IMR-90 (cell line): ENCODE measurements around the gene GABRR3. TPM values are rescaled to one million over a fixed set of nuclear protein-coding genes. Genes with fewer than 3 reads are reported as not detected.

Source experiments
- ATAC-seq: fragments of 200-7000 bp; cut with Tn5 transposase; 2 replicates; pipeline ENCODE4 v1.9.1; 2020; ENCODE audit warnings: low read depth, mild to moderate bottlenecking, moderate library complexity
- BruUV-seq: library from RNA; stranded (reverse); fragments of 400-500 nt; replicated peaks from 2 replicates; lab custom pipeline; 2021; lab: Mats Ljungman, UMichigan
- CTCF ChIA-PET: fragments of 300-600 bp; formaldehyde crosslinking; extraction: SDS; loops from one replicate; lab custom pipeline; 2021; ENCODE audit warnings: antibody characterized with exemption; lab: Yijun Ruan, JAX
- POLR2A ChIA-PET: fragments of 300-600 bp; sonication (Branson Sonifier 250); formaldehyde crosslinking; loops from one replicate; lab custom pipeline; 2022; ENCODE audit warnings: antibody characterized with exemption; ENCODE audit not compliant: unreplicated experiment; lab: Charles Lee
- DNase-seq: peaks from one replicate; pipeline ENCODE4 v3.0.0; 2013
- H2AFZ ChIP-seq: replicated peaks from 2 replicates; pipeline ENCODE3; 2013; ENCODE audit warnings: low read length, mild to moderate bottlenecking; ENCODE audit not compliant: poor library complexity
- H2AK5ac ChIP-seq: 2 replicates; pipeline ENCODE4 v1.6.1; 2013; ENCODE audit warnings: low read depth, low read length, inconsistent platforms
- H2AK9ac ChIP-seq: replicated peaks from 2 replicates; pipeline ENCODE3; 2013; ENCODE audit warnings: mild to moderate bottlenecking, low read depth, low read length, moderate library complexity; ENCODE audit not compliant: poor library complexity
- H2BK120ac ChIP-seq: 2 replicates; pipeline ENCODE4 v1.6.1; 2013; ENCODE audit warnings: low read depth, low read length, inconsistent platforms
- H2BK15ac ChIP-seq: 3 replicates; pipeline ENCODE4 v1.6.1; 2013; ENCODE audit warnings: low read depth, low read length, inconsistent platforms
- H2BK20ac ChIP-seq: 2 replicates; pipeline ENCODE4 v1.6.1; 2013; ENCODE audit warnings: low read depth, mild to moderate bottlenecking, inconsistent platforms, low read length, moderate library complexity
- H2BK5ac ChIP-seq: 2 replicates; pipeline ENCODE4 v1.6.1; 2013; ENCODE audit warnings: mild to moderate bottlenecking, low read depth, low read length, inconsistent platforms; ENCODE audit not compliant: poor library complexity, severe bottlenecking
- H3K14ac ChIP-seq: replicated peaks from 2 replicates; pipeline ENCODE4 v1.6.1; 2013; ENCODE audit warnings: low read depth, low read length, inconsistent platforms
- H3K18ac ChIP-seq: 2 replicates; pipeline ENCODE4 v1.6.1; 2013; ENCODE audit warnings: low read depth, low read length, control low read depth
- H3K23ac ChIP-seq: 2 replicates; pipeline ENCODE4 v1.6.1; 2013; ENCODE audit warnings: low read depth, low read length, inconsistent platforms
- H3K27ac ChIP-seq: 2 replicates; pipeline ENCODE4 v1.5.1; 2013; ENCODE audit warnings: mild to moderate bottlenecking, control low read depth, low read length; ENCODE audit not compliant: insufficient read depth
- H3K27me3 ChIP-seq: 2 replicates; pipeline ENCODE4 v1.6.1; 2013; ENCODE audit warnings: low read length; ENCODE audit not compliant: control insufficient read depth, insufficient read depth
- H3K36me3 ChIP-seq: 2 replicates; pipeline ENCODE4 v1.6.1; 2013; ENCODE audit warnings: low read length, mixed read lengths; ENCODE audit not compliant: control insufficient read depth, insufficient read depth
- H3K4ac ChIP-seq: 2 replicates; pipeline ENCODE4 v1.6.1; 2013; ENCODE audit warnings: low read depth, low read length, inconsistent platforms
- H3K4me1 ChIP-seq: 2 replicates; pipeline ENCODE4 v1.6.1; 2013; ENCODE audit warnings: low read length, mixed read lengths; ENCODE audit not compliant: control insufficient read depth, insufficient read depth
- H3K4me2 ChIP-seq: 2 replicates; pipeline ENCODE4 v1.6.1; 2013; ENCODE audit warnings: low read depth, mild to moderate bottlenecking, control low read depth, low read length, moderate library complexity
- H3K4me3 ChIP-seq: 2 replicates; pipeline ENCODE4 v1.5.1; 2013; ENCODE audit warnings: low read depth, mild to moderate bottlenecking, control low read depth, low read length, moderate library complexity; ENCODE audit not compliant: insufficient read depth
- H3K56ac ChIP-seq: 2 replicates; pipeline ENCODE4 v1.6.1; 2013; ENCODE audit warnings: low read length, inconsistent platforms; ENCODE audit not compliant: insufficient read depth; ENCODE audit errors: extremely low read depth
- H3K79me1 ChIP-seq, 2 experiments: 2 replicates each; pipeline ENCODE4 v1.6.1; 2013; ENCODE audit warnings: low read length in 2 of 2, inconsistent platforms in 1 of 2, low read depth in 1 of 2
- H3K9ac ChIP-seq: 2 replicates; pipeline ENCODE4 v1.6.1; 2013; ENCODE audit warnings: low read depth, low read length, control low read depth
- H3K9me1 ChIP-seq: 2 replicates; pipeline ENCODE4 v1.6.1; 2013; ENCODE audit warnings: low read length, inconsistent platforms; ENCODE audit not compliant: insufficient read depth
- H3K9me3 ChIP-seq: 2 replicates; pipeline ENCODE4 v1.6.1; 2013; ENCODE audit warnings: low read length; ENCODE audit not compliant: control insufficient read depth, insufficient read depth
- H4K20me1 ChIP-seq: 2 replicates; pipeline ENCODE4 v1.6.1; 2013; ENCODE audit warnings: low read length, inconsistent platforms; ENCODE audit not compliant: insufficient read depth
- H4K5ac ChIP-seq: 2 replicates; pipeline ENCODE4 v1.6.1; 2013; ENCODE audit warnings: mild to moderate bottlenecking, low read depth, low read length, control low read depth
- H4K8ac ChIP-seq, 2 experiments: 2 replicates each; pipeline ENCODE4 v1.6.1; 2013; ENCODE audit warnings: low read depth in 2 of 2, low read length in 2 of 2, control low read depth in 1 of 2, inconsistent platforms in 1 of 2
- H4K91ac ChIP-seq: 2 replicates; pipeline ENCODE4 v1.6.1; 2013; ENCODE audit warnings: low read depth, low read length, inconsistent platforms; ENCODE audit not compliant: insufficient read depth
- BHLHE40 ChIP-seq: fragments of 150-350 bp; IDR thresholded peaks from 2 replicates; pipeline ENCODE4 v1.6.1; 2016; ENCODE audit warnings: mild to moderate bottlenecking, low read depth, low read length
- CEBPB ChIP-seq: IDR thresholded peaks from 2 replicates; pipeline ENCODE4 v1.6.1; 2012; ENCODE audit warnings: low read depth, low read length, improper control_type of control experiment
- WGBS, 2 experiments: methylation state at CpG; one replicate each; pipeline versions ENCODE4 v1.1.5 to v1.1.7; 2013; ENCODE audit warnings: missing lambda C conversion rate in 2 of 2; ENCODE audit not compliant: insufficient read length in 1 of 2; ENCODE audit errors: extremely low coverage in 2 of 2; 5-methylcytosine and 5-hydroxymethylcytosine counted together
- dilution Hi-C: fragments of 300-500 bp; cut with HindIII; formaldehyde crosslinking; loops from one replicate; pipeline ENCODE4 v1.14.3; 2018; ENCODE audit warnings: low sequenced_read_pairs; ENCODE audit not compliant: unreplicated experiment
- in situ Hi-C: fragments of 300-500 bp; cut with MboI; formaldehyde crosslinking; loops from 3 replicates; pipeline ENCODE4 v1.14.3; 2019; ENCODE audit warnings: low sequenced_read_pairs, inconsistent platforms, mixed read lengths
- intact Hi-C: fragments of 100-400 bp; cut with micrococcal nuclease; formaldehyde crosslinking; loops from 2 replicates; pipeline ENCODE4 v1.10.0; 2022
- polyA plus RNA-seq, 3 experiments: library from polyadenylated mRNA; depleted of rRNA; stranded (reverse); fragments of >200 nt; gene quantifications; 2 replicates each; pipeline ENCODE4 v1.2.3, GENCODE V29; 2012; ENCODE audit warnings: low replicate concordance in 1 of 3
- total RNA-seq: library from RNA; depleted of rRNA; stranded (reverse); fragments of >200 nt; gene quantifications from 2 replicates; pipeline ENCODE4 v1.2.3, GENCODE V29; 2012

GABRR3 gene
- total and polyA plus RNA-seq, 2 of the 4 experiments (the other 2 are of a cell fraction), result not detected

DNA sequence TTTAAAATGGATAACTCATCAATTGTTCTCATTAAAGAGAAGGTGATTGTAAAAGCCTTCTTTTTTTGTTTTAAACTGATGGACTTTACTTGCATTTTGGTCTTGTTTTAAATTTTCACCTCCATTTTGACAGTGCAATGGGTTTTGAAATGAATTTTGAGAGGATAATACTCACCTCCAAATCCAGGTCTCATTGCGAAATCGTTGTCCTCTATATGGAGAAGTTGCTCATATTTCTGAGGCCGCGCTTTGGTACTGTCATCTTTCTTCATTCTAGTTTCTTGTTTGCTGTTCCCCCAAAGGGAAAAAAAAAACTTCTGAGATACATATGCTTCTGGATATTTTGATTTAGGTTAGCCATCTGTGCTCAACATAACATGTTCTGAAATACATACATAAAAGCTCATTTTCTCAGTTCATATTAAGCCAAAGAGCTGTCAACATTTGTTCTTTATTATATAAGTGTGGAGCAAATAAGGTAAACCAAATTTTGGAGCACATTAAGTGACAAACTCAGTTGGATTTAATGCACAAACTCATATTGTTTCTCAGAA lies 9.6 kb downstream of the GABRR3 start:
- H3K4me2 ChIP-seq, result no peak overlapping the region
- no peak overlapping the region for H2BK120ac ChIP-seq
- H2BK20ac ChIP-seq, result no peak overlapping the region
- H4K5ac ChIP-seq, result no peak overlapping the region
- no peaks in the 10 kb centered on the region for H3K4me1 ChIP-seq
- no peak overlapping the region for H4K91ac ChIP-seq
- H3K9me1 ChIP-seq, result no peaks in the 10 kb centered on the region
- ChIA-PET POLR2A (no interaction called here), CTCF (no interaction called here)
- H3K27me3 ChIP-seq, result peaks cover 4% of the 10 kb centered on the region
- no peak for DNase-seq
- no peak overlapping the region for H3K56ac ChIP-seq
- H3K9me3 ChIP-seq, result no peaks in the 10 kb centered on the region
- no peak overlapping the region for H3K14ac ChIP-seq
- H3K4me3 ChIP-seq, result no peak overlapping the region
- H3K23ac ChIP-seq, result no peak overlapping the region
- H3K36me3 ChIP-seq, result no peaks in the 10 kb centered on the region
- dilution Hi-C loops, result loop anchor here (25.0 kb wide), 1 partner anchor 312 kb away; no protein-coding TSS in a partner anchor
- no peak overlapping the region for H2AK5ac ChIP-seq
- in situ Hi-C loops, result no loop called here
- H3K79me1 ChIP-seq, result no peaks in the 10 kb centered on the region
- no peak overlapping the region for H4K8ac ChIP-seq
- H3K27ac ChIP-seq, result no peak overlapping the region
- no peak overlapping the region for H2AK9ac ChIP-seq
- no peak overlapping the region for H2BK5ac ChIP-seq
- intact Hi-C loops, result no loop called here
- no CpG with 5 or more reads among the region's 4 CpGs for WGBS, 2 experiments
- H3K4ac ChIP-seq, result no peak overlapping the region
- H2AFZ ChIP-seq, result no peak overlapping the region
- H2BK15ac ChIP-seq, result no peak overlapping the region
- H3K18ac ChIP-seq, result no peak overlapping the region
- H4K20me1 ChIP-seq, result no peaks in the 10 kb centered on the region
- no peak for TF ChIP-seq BHLHE40
- peak; percentile 78 for TF ChIP-seq CEBPB
- no TSS peak for BruUV-seq
- no peak overlapping the region for H3K9ac ChIP-seq
- no peak for ATAC-seq
